T1000 (cell line): Measurements from ENCODE around the gene TAB2.

Experiments used
- DNase-seq: peaks from one replicate; lab custom pipeline; 2025; ENCODE audit warnings: mixed read lengths; lab: John Stamatoyannopoulos, UW

TAB2 gene

DNA sequence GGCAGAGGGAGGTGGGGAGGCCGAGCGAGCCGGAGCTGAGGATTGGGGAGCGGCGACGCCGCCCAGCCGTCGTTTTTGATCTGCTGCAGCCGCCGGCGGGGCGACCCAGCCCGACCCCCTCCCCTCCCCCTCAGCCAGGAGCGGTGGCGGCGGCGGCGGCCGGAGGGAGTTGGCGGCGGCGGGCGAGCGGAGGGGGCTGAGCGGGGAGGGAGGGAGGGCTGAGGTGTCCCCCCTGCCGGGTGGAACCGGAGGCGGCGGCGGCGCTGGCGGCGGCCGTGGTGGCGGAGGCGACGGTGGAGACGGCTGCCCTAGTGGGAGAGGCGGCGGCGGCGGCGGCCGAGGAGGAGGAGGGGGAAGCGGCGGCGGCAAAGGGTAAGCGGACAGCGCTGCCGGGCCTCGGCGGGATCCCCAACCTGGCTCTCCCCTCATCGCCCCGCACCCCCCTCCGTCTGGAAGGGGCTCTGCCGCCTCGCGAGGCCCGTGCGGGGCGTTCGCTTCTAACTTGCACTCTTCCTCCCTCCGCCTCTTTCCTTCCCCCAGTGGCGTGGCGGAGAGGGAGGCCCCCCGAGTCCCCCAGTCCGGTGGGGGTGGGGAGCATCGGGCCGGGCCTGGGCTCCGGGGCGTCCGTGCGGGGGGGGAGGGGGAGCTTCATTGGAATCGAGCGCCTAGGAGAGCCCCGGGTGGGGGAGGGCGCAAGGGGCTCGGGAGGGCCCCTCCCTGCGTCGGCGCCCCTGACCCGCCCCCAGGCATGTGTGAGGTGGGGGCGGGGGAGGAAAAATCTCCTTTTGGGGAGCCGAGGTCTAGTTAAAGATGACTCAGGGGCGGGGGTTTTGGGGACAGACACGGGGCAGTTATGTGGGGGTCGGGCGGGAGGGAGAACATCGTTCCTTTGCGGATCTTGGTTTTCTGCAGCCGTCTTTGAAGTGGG, at the start of gene TAB2:
TAB2 (plus strand) TSS at position 69 of the 928 bp plus-strand sequence. CDS start 52,286 bp downstream, outside the sequence.
- no peak for DNase-seq

DNA sequence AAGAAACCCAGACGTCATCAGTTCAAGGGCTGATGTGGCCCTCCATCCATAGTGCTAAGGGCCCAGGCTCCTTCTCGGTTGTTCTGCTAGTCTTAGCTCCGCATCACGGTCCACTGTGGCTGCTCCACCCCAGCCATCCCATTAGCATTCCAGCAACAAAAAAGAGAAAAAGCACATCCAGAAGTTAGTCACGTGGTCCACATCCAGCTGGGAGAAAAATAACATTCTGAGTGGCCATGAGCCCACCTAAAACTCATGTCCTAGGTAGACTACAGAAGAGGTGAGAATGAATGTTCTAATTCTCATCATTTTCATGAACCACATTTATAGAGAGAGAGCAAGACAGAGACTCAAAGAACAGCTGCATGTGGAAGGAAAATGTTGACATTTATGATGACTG, 49.4 kb upstream of the TAB2 start:
- DNase-seq = no peak

- no peak for DNase-seq
Measured at GRCh38 chr6:149268768-149269167, 48.7 kb upstream of the TAB2 start.

DNA sequence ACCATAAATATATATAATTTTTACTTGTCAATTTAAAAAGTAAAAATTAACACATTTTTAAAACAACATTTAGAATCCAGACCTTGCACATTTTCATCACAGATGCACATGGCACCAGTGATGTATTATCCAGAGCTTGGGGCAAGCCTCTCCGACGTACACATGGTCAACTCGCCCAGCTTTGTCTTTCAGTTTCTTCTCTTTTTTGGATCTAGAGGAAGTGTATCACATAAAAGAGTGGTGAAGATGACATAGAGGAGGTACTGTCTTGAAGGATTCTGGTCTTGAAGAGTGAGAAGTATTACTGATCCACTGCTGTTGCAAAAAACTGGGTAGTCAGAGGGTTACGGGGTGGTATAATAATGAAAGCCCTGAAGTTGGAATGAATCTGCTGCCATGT, 46.9 kb upstream of the TAB2 start:
- DNase-seq = no peak

- no peak for DNase-seq
Measured at GRCh38 chr6:149271348-149272340, 45.9 kb upstream of the TAB2 start.

GRCh38 chr6:149273318-149273717, 44.2 kb upstream of the TAB2 start:
- no peak for DNase-seq

DNA sequence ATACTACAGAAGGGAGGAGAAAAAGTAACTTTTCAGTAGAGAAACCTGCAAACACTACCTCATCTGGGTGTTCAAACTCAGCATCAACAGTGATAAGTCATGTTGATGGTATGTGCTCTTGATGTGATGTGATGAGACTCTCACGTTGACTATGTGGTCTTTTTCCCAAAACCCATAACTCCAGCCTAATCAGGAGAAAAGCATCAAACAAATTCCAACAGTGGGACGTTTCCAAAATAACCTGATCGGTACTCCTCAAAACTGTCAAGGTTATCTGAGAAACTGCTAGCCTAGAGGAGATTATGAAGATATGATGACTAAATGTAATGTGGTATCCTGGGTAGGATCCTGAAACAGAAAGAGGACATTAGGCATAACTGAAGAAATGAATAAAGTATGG, 41.9 kb upstream of the TAB2 start:
- DNase-seq = no peak

DNA sequence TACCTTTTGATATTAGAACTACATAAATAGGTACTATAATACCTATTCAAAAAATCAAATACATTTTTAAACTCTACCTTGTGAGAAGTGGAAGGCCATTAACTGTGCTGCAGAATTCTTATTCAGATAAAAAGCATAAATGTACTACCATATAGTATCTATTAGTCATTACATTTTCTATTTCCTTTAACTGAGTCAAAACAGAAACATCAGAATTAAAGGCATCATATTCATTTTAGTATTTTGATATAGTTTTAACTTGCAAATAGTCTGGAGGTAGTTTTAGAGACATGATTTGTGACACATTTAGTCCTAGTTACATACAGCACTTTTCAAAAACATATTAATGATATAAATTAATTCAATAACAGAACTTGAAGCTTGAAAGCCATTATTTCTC, 39.9 kb upstream of the TAB2 start:
- DNase-seq = no peak

GRCh38 chr6:149278997-149279396, 38.5 kb upstream of the TAB2 start:
- DNase-seq = no peak

GRCh38 chr6:149284904-149285303, 32.6 kb upstream of the TAB2 start:
- DNase-seq = no peak

DNA sequence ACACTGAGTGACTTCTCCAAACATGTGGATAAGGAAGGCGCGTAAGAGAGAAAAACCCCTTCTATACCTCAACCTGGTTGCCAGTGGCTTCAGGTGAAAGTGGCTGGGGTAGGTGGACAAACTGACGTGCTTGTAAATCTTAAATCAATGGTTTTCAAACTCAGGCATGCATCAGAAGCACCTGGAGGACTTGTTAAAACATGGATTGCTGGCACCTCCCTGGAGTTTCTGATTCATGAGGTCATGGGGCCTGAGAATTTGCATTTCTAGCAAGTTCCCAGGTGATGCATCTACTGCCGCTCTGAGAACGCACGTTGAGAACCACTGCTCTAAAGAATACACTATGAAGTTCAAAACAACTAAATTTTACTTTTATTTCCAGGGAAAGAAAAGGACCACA, 31.9 kb upstream of the TAB2 start:
- no peak for DNase-seq

DNA sequence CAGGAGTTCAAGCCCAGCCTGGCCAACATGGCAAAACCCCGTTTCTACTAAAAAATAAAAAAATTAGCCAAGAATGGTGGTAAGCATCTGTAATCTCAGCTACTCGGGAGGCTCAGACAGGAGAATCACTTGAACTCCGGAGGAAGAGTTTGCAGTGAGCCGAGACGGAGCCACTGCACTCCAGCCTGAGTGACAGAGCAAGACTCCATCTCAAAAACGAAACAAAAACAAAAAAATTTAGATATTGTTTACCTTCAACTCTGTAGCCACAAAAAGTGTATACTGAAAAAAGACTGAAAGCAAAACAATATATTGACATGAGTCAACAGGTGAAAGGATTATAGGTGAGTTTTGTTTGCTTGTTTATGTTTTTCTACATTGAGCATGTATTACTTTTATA, 30.6 kb upstream of the TAB2 start:
- no peak for DNase-seq

DNA sequence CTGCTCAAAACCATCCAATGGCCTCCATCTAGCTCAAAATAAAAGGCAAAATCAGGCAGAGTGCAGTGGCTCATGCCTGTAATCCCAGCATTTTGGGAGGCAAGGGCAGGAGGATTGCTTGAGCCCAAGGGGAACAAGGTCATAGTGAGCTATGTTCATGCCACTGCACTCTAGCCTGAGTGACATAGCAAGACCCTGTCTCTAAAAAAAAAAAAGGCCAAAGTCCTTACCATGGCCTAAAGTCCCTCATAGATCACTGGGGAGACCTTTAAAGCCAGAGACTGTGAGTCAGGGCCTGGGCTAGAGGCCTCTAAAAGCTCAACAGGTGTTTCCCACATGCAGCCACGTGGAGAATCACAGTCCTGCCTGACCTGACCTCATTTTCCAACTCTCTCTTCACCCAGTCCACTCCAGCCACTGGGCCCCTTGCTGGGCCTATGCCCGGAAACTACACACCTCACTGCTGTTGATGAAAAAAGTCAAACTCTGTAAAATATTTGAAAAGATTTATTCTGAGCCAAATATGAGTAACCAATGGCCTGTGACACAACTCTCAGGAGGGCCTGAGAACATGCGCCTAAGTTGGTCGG, 28.2 kb upstream of the TAB2 start:
- no peak for DNase-seq

DNA sequence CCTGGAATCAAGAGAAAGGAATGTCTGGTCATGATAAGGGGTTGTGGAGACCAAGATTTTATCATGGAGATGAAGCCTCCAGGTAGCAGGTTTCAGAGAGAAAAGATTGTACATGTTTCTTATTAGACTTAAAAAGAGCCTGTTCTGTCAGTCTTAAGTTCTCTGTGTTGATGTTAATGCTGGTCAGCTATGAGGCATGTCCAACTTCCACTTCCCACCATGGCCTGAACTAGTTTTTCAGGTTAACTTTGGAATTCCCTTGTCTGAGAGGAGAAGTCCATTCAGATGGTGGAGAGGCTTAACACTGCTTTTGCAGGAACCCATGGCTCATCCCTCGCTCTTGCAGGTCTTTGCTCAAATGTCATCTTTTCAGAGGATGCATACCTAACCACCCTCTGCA, 27.5 kb upstream of the TAB2 start:
- DNase-seq = no peak

- no peak for DNase-seq
Measured at GRCh38 chr6:149293244-149293643, 24.3 kb upstream of the TAB2 start.

DNA sequence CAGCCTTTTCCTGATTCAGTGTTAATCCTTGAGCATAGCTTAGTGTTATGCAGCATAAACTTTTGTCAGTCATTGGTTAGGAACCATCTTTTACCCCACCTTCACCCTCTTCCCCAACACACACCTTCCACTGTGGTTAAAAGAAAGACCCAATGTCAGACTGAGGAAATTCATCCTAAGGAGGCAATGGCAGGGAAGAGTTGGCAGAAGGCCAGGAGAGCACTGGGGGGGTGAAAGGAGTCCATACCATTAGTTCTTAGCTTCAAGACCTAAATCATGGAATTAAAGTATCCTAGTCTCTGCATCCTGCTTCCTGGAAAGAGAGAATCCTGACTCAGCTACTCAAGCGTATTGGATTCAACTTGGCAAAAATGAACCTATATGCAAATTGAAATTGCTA, 16.9 kb upstream of the TAB2 start:
- no peak for DNase-seq

DNA sequence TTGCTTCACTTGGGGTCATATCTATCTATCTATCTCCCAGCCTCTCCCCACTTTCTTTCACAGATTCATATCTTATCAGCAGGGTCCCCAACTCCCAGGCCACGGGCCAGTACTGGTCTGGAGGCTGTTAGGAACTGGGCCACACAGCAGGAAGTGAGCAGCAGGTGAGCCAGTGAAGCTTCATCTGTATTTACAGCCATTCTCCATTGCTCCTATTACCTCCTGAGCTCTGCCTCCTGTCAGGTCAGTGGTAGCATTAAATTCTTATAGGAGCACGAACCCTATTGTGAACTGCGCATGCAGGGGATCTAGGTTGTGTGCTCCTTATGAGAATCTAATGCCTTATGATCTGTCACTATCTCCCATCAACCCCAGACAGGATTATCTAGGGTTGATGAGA, 14.8 kb upstream of the TAB2 start:
- no peak for DNase-seq

DNA sequence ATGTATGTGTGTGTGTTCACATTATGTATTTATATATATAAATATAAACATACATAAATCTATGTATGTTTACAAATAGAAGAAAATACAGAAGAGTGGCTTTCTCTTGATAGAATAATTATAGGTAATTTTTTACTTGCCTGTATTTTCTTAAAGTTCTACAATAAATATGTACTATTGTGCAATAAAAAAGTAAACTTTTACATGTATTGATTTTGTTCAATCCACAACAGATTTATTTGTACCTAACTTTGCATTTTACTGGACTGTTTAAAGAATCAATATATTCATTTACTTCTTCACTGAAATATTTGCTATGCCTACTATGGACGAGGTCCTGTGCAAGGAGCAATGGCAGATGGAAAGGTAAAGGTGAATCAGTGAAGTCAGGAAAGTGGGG, 14.0 kb upstream of the TAB2 start:
- DNase-seq = no peak

GRCh38 chr6:149305372-149305771, 12.1 kb upstream of the TAB2 start:
- DNase-seq = no peak

DNA sequence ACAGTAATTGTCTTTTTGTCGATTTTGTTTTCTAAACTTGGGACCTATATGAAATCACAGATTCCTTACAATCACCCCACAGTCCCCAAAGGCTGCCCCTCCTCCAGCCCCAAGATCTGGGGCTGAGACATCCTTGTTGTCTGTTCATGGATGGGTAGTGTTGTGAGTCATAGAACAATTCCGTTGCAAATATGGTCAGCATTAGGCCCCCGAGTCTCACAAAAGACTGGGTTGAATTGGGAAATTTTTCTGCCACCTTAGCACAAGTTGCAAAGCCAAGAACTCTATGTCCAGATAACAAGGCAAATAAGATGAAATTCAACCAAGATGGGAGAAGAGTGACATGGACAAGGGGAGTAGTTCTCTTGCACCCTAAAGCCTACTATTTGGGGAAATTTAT, 10.5 kb upstream of the TAB2 start:
- DNase-seq = no peak

DNA sequence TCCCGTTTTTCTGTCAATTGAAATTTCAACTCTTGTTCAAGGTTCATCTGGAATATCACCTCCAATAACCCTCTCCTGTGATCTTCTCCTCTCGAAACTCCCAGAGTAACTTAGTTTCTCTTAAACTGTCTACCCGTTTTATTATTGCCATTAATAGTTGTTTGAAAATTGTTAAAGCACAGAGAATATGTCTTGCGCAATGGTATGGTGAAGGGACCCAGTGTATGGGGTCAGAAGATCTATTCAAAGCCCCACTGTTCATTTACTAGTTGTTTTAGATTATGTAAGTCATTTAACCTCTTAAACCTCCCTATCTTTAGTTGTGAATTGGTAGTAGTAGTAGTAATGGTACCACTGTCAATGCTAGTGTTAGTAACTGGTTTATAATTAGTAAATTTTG, 6.2 kb upstream of the TAB2 start:
- no peak for DNase-seq

DNA sequence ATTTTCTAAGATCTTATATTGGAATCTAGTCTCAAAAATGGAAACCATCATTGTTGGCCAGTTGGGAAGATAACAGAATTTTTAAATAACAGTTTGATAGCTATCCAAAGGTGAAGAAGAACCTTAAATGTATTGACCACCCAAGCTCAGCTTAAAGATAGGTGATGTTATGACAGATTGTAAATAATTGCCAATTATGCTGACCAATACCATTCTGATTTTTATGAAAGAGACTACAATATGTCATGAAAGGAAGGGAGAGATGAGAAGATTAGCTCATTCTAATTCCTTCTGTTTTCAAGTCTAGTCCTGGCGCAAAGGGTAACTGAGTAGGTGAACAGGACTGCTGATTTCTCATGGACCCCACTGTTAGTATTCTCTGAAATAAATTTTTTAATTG, 5.7 kb upstream of the TAB2 start:
- DNase-seq = no peak
